Skin epidermis (tissue), 12 donors: ENCODE results near the gene HIC1.

Experiments used
- H3K27ac ChIP-seq, 21 experiments: fragments of 200-600 bp; sonication (generic) in 11 of 21; one replicate each; pipeline ENCODE4 v1.5.0; 2020; ENCODE audit warnings: mild to moderate bottlenecking in 3 of 21, inconsistent platforms in 2 of 21, moderate library complexity in 2 of 21
- H3K4me3 ChIP-seq, 7 experiments: fragments of 200-600 bp; sonication (generic) in 2 of 7; one replicate each; pipeline ENCODE4 v1.5.0; 2020; ENCODE audit warnings: inconsistent platforms in 2 of 7, mild to moderate bottlenecking in 2 of 7, moderate library complexity in 1 of 7

HIC1 gene

GRCh38 chr17:2024572-2025219, 30.2 kb upstream of the HIC1 start:
- peak overlapping the region; percentile 39 to 71 (median 50) for H3K4me3 ChIP-seq
- H3K27ac ChIP-seq, result peak overlapping the region in 12 of 21 experiments; percentile 16 to 65 (median 43)

GRCh38 chr17:2025220-2025621, 29.7 kb upstream of the HIC1 start, which contains the start of gene RTN4RL1:
Gene RTN4RL1 (minus strand): TSS chr17:2025334. CDS start chr17:2024865, 469 bp downstream.
- peak within 1 kb of the TSS; percentile 39 to 71 (median 50) for H3K4me3 ChIP-seq
- peak within 1 kb of the TSS in 12 of 21 experiments; percentile 16 to 69 (median 51) for H3K27ac ChIP-seq

- peak overlapping the region; percentile 39 to 71 (median 50) for H3K4me3 ChIP-seq
- peak overlapping the region in 7 of 21 experiments; percentile 33 to 69 (median 39) for H3K27ac ChIP-seq
These were observed 29.1 kb upstream of the HIC1 start for GRCh38 chr17:2025622-2026309.

GRCh38 chr17:2027528-2028233, 27.2 kb upstream of the HIC1 start:
- Histone ChIP-seq H3K4me3 (no peak overlapping the region), H3K27ac (no peak overlapping the region)

DNA sequence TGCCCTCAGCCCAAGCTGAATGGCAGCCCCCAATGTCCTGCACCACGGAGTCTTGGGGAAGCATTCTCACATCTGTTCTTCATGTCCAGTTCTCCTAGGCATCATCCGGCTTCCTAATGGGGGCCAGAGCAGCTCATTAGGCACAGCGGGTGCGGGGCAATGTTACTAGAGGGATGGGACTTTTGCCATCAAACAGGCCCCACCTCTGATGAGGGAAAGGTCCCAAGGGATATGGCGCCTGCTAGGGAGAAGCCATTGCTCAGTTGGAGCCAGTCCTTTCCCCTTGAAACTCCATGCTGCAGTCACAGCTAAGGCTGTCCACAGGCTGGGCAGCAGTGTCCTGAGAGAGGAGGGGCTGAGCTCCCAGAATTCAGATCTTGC, 26.7 kb upstream of the HIC1 start:
- no peak overlapping the region for H3K27ac ChIP-seq

DNA sequence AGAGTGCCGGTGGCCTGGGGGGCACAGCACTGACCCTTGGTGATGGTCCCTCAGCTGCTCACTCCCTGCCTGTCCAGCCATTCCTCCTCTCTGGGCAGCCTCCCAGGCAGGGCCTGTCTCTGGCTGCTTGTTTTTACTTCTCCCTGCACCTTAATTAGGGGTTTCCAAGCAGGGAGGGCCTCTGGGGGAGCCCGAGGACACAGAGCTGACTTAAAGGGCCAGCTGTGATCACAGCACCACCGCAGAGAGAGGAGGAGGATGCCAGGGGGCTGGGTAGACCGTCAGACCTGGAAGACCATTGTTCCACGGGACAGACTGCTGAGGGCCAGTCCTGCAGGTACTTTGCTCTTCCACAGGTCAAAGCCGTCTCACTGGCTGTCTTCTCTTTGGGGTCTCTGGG, 26.2 kb upstream of the HIC1 start:
- H3K4me3 ChIP-seq, result no peak overlapping the region
- no peak overlapping the region for H3K27ac ChIP-seq

More for the DNA sequence above, 26.7 kb upstream of the HIC1 start:
- H3K4me3 ChIP-seq, result no peak overlapping the region

GRCh38 chr17:2029911-2030778, 24.8 kb upstream of the HIC1 start, which contains the start of gene DPH1:
Gene DPH1 (plus strand): TSS chr17:2030153. CDS start chr17:2030170, 17 bp downstream.
- peak within 1 kb of the TSS in 20 of 21 experiments; percentile 41 to 90 (median 76) for H3K27ac ChIP-seq
- H3K4me3 ChIP-seq, result peak within 1 kb of the TSS; percentile 87 to 100 (median 94)

- peak overlapping the region; percentile 87 to 100 (median 94) for H3K4me3 ChIP-seq
- peak overlapping the region in 16 of 21 experiments; percentile 26 to 90 (median 78) for H3K27ac ChIP-seq
These were observed 24.1 kb upstream of the HIC1 start for GRCh38 chr17:2030779-2031163.

- Histone ChIP-seq H3K27ac (no peak overlapping the region), H3K4me3 (no peak overlapping the region)
These were observed 21.8 kb upstream of the HIC1 start for GRCh38 chr17:2033153-2033552.

DNA sequence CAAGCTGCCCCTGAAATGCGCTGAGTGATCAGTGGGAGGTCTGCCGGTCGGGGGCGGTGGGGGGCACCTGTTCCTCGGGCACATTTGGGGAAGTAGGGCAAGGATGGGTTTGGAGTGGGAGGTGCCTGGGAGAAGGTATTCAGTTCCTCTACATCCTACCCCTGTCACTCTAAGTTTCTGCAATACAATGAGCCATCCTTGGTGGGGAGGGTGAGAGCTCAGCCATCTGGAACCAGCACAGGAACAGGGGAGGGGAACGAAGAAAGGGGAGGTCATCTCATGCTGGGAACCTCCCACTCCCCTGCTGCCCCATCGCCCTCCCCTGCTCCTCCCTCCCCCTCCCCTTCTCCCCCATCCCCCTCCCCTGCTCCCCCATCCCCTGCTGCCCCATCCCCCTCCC, 20.7 kb upstream of the HIC1 start:
- Histone ChIP-seq H3K27ac (no peak overlapping the region), H3K4me3 (no peak overlapping the region)

DNA sequence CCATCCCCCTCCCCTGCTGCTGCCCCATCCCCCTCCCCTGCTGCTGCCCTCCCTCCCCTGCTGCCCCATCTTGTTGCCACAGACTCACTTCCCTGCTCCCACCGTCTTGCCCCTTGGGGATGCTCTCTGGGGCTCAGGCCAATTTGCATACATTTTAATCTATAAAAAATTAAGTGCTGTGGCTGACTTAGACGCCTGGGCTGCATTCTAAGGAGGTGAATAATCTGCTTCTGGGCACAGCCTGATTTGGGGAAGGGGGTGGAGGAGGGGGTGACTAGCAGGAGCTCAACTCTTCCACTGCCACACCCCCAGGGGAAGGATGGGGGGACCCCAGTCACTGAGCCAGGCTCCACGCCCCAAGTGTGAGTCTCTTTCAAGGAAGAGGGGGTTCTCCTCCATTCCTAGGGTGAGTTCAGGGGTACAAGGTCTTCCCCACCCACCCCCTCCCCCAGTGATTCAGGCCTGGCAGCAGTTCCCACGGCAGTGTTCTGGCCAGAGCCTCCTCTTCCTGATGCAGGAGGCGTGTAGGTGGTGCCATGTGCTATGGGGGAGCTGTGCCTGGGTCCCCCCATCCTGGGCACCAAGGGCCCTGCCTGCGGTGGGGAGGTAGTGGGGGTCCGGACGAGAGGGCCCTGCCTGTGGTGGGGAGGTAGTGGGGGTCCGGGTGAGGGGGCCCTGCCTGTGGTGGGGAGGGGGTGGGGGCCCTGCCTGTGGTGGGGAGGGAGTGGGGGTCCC, 19.9 kb upstream of the HIC1 start:
- no peak overlapping the region for H3K4me3 ChIP-seq
- H3K27ac ChIP-seq, result no peak overlapping the region

- Histone ChIP-seq H3K27ac (no peak overlapping the region), H3K4me3 (no peak overlapping the region)
These were observed 19.1 kb upstream of the HIC1 start for GRCh38 chr17:2035541-2036488.

GRCh38 chr17:2037155-2037554, 17.7 kb upstream of the HIC1 start:
- Histone ChIP-seq H3K27ac (no peak overlapping the region), H3K4me3 (no peak overlapping the region)

DNA sequence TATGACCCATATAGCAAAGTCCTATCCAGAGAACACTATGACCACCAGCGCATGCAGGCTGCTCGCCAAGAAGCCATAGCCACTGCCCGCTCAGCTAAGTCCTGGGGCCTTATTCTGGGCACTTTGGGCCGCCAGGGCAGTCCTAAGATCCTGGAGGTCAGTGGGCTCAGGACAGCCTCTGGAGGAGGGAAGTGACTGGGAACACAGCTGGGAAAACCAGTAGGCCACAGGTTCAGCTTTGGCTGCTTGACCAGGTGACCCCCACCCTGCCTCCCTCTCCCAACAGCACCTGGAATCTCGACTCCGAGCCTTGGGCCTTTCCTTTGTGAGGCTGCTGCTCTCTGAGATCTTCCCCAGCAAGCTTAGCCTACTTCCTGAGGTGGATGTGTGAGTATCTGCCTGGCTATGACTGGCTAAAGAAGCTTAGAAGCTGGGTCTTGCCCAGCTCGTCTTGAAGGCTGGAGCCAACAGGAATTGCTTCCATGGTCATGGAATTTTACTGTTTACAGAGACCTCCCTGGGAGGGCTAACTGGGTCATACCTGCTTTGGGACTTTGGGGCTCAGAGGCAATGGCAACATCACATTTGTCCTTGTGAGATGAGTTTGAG, 14.6 kb upstream of the HIC1 start:
- Histone ChIP-seq H3K4me3 (no peak overlapping the region), H3K27ac (no peak overlapping the region)

GRCh38 chr17:2040942-2041560, 13.9 kb upstream of the HIC1 start:
- H3K27ac ChIP-seq, result peak overlapping the region; percentile 2 to 97 (median 92)
- H3K4me3 ChIP-seq, result peak overlapping the region; percentile 49 to 88 (median 53)

- peak within 1 kb of the TSS; percentile 51 to 97 (median 92) for H3K27ac ChIP-seq
- H3K4me3 ChIP-seq, result peak within 1 kb of the TSS; percentile 49 to 88 (median 53)
These were observed 13.1 kb upstream of the HIC1 start, which contains the start of gene OVCA2 for GRCh38 chr17:2041561-2042389. Gene OVCA2 (plus strand): TSS chr17:2042022. CDS start chr17:2042048, 26 bp downstream.
